HG02840 (cell line): ENCODE data around the gene SEBOX.
A peak's percentile ranks its signal among the peaks of the same experiment; 100 is the strongest.

Source experiments
- ATAC-seq: cut with Tn5 transposase; IDR thresholded peaks from one replicate; pipeline ENCODE4 v1.9.1; 2021; ENCODE audit warnings: mild to moderate bottlenecking, moderate library complexity, moderate number of reproducible peaks; ENCODE audit not compliant: unreplicated experiment, low FRiP score

Gene SEBOX

DNA sequence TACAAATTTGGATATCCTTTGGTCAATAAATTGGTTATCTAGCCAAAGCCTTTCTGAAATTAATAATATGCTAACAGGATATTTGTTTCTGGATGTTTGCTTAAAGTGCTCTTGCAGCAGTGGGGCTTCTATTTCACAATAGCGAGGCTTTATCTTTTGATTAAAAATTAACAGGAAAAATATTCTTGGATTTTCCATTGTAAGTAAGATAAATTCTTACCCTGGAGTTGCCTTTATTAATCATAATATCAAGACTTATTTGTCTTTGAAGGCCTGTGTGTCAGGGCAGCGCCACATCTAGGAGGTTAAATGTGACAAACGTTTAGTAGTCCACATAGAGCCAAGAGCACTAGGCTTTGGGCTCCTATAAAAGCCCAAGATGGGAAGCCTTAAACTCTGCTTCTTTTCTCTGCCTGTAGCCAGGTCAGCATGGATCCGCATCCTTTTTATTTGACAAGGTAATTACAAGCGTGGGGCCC is 40.7 kb downstream of the SEBOX start:
- ATAC-seq: no peak

DNA sequence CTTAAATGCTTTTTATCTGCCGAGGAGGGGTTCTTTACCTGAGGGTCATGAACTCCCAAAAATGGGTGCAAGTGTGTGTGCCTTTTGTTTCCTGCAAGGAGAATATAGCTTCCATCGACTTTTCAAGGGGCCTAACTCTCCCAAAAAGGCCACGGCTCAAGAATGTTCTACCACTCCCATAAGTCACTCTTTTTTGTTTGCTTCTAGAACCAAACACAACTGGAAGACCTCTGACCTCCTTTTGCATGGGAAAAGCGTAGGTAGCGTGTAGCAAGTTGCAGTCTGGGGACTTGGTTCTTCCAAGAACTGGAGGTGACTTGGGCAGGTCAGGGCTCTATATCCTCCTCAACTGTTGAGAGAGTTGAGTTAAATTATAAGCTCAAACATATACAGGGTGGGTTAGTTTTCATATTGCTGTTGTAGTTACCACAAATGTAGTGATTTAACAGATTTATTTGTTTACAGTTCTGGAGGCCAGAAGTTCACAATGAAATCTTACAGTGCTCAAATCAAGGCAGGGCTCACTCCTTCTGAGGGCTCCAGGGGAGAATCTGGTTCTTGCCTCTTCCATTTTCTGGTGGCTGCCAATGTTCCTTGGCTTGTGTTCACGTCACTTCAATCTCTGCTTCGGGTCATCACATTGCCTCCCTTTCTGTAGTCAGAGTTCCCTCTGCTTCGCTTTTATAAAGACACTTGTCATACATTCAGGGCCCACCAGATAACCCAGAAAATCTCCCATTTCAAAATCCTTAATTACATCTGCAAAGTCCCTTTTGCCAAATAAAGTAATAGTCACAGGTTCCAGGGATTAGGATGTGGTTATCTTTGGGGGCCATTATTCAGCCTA is 44.6 kb downstream of the SEBOX start:
- no peak for ATAC-seq

DNA sequence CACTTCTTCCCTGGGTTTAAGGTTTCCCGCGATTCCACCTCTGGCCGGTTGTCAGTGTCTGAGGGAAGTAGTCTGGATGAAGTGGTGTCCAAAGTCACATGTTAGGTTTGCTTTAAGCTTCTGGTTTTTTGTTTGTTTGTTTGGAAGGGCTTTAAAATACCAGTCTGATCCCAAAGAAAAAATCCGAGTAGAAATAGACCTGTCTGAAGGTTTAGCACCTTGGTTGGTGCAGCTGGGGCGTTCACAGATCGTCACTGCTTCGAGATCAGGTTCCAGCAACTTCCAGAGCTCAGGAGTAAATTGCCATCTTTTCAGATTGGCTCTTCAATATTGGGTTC is 45.4 kb downstream of the SEBOX start:
- no peak for ATAC-seq

DNA sequence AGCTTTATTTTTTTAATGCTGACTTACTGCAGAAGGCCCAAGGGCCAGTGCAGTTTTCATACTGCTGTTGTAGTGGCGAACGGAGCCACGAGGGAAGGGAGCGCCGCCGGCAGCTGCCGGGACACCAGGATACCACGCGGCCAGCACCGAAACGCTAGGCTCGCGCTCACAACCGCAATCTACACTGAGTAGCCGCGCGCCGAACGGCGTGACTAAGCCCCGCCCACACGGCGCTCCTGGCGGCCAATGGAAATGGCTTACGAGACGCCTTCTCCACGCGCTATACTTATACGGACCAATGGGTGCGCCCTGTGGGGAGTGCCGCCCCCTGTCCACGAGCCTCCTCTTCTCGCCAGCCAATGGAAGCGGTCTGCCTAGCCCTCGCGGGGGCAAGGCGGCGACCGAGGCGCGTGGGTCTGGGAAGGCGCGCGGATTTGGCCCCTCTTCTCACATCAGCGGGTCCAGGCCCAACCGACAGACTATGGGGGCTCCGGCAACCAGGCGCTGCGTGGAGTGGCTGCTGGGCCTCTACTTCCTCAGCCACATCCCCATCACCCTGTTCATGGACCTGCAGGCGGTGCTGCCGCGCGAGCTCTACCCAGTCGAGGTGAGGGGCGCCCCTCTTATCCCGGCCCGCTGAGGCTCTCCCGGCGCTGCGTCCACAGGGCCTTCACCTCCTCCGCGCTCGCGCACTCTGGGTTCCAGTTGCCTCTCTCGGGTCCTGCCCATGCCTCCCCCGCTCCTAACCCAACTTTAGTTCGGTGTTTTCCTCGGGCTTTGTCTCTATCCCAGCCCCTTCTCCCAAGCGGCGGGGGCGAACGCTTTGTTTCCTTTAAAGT is 46.0 kb downstream of the SEBOX start, which contains the start of gene TMEM97:
TMEM97 (plus strand) TSS at position 442 of the 839 bp plus-strand sequence; CDS start at position 482, 40 bp downstream.
- peak; percentile 94 for ATAC-seq

DNA sequence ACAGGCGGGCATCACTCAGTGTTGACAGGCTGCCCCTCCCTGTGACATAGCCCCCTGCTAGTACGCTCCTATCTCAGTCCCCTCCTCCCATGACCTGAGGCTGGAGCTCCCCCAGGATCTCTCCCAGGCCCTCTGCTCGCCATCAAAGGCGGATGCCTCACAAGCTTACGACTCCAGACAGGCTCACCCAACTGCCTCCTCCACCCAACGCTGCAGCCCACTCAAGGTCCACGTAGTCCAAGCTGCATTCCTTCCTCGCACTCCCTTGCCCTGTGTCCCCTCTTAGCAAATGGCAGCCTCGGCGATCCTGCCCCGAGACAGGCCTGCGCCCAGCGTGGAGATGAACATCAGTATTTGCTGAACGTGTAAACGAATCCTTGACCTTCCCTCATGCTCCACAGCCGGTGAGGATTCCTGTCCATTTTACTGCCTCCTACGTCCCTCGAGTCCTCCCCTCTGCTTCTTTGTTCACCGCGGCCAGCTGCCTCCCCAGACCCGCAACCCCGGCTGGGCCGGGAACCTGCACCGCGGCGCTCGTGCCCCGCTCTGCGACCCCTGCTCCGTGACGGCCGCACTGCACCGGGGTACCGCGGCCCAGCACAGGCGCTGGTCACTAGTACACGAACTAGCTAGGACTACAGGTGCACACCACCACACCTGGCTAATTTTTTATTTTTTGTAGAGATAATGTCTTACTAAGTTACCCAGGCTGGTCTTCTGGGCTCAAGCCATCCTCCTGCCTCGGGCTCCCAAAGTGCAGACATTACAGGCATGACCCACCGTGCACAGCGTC is 46.8 kb downstream of the SEBOX start:
- ATAC-seq: peak; percentile 5

DNA sequence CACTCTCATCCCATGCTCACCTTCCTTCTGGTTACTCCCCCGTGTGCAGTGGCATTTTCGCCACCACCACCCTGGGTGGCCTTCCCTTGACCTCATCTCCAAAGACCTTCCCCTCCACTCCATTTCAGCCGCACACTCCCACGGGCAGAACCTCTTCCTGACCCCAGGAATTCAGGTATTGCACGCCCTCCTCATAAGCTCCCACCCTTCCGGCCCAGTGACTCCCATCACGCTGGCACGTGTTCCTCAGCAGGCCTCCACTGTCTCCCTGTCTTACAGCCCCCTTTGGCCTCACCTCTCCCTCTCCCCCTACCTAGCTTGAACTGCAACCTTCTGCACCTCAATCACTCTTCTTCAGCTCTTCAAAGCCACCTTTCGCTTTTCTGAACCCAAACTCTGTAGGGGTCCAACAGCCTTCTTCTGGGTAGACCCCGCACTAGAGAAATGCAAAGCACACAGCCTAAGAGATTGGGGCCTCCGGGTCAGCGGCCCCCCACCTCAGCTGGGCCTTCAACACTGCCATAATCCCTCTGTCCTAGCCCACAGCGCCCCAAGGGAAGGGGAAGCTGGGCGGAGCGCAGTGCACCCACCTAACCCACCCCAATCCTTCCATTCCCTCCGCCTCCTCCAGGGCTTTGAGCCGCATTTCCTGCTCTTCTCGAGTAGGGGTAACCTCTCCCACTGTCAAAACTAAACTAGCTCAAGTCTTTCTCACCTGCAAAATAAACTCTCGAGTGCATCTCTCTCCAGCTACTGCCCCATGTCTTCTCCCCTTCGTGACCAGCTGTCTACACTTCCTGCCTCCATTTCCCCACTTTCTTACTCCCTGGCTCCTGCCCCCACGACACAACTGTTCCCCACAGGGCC is 47.7 kb downstream of the SEBOX start:
- no peak for ATAC-seq

DNA sequence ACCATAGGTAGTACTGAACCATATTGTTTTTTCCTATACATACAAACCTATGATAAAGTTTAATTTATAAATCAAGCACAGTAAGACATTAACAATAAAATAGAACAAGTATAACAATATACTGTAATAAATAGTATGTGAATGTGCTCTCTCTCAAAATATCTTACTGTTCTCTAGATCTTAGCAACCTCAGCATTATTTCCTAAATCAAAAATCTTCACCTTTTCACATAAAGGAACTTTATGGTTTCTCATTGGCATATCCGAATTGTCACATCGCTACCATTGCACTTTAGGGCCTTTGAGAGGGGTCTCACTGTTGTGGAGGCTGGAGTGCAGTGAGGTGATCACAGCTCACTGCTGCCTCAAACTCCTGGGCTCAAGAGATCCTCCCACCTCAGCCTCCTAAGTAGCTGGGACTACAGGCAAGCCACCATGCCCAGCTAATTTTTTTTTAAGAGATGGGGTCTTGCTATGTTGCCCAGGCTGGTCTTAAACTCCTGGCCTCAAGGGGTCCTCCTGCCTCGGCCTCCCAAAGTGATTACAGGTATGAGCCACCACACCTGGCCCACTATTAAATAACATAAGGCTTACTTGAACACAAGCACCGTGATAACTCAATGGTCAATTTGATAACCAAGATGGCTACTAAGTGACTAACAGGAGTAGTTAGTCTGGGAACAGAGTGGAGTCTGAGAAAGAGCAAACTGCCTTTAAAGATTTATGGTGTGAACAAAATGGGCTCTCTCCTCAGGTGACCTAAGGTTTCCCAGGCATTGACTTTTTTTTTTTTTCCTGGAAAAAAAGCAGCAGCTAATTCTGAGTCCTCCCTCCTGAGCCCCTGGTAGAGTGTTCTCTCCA is 48.9 kb downstream of the SEBOX start:
- ATAC-seq: no peak

DNA sequence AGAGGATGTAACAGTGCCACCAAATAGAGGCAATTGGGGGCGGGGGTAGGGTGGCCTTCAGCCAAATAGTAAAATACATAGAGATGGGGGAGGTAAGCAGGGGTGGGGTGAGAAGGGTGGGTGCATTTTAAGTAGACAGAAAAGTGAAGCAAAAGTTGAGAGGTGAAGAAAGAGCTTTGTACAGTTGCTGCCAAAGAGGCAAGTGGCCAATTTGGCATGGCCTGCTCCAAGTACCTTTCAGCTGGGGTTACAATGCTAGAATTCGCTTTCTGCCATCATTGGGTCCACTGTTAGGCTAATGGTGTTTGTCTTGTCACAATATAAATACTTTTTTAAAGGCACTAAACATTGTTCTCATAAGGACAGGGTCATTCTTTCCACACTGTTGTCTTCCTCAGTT is 51.2 kb downstream of the SEBOX start:
- ATAC-seq: no peak
